Neural cell (in vitro differentiated cells): ENCODE results near the gene TUBA3D. TPM values are rescaled to one million over a fixed set of nuclear protein-coding genes. Genes with fewer than 3 reads are reported as not detected.
"Not testable (repeated sequence)": the region's sequence is repeated elsewhere in the genome, so short reads cannot be mapped to it uniquely, and the experiment has no call there.

ENCODE experiments used
- H2AFZ ChIP-seq: fragments of 200-600, 300-800 bp; sonication (generic), shearing (Covaris generic); 2 replicates; pipeline ENCODE4 v1.6.0; 2014; ENCODE audit warnings: low read depth, mild to moderate bottlenecking, antibody characterized with exemption, low read length, moderate library complexity
- H3F3A ChIP-seq: fragments of 200-600 bp; shearing (Covaris generic); 2 replicates; pipeline ENCODE4 v1.6.1; 2016; ENCODE audit warnings: mild to moderate bottlenecking, moderate library complexity, mixed read lengths, antibody characterized with exemption, low read length; ENCODE audit not compliant: insufficient read depth, poor library complexity, severe bottlenecking
- H3K27ac ChIP-seq: fragments of 200-600, 300-800 bp; sonication (generic), shearing (Covaris generic); 2 replicates; pipeline ENCODE4 v1.5.1; 2014; ENCODE audit warnings: mild to moderate bottlenecking, low read length, moderate library complexity
- H3K27me3 ChIP-seq: fragments of 300-800, 200-600 bp; sonication (generic), shearing (Covaris generic); 2 replicates; pipeline ENCODE4 v1.6.0; 2014; ENCODE audit warnings: mild to moderate bottlenecking, low read depth, low read length, moderate library complexity; ENCODE audit not compliant: insufficient read depth
- H3K36me3 ChIP-seq: fragments of 300-800, 200-600 bp; sonication (generic), shearing (Covaris generic); 2 replicates; pipeline ENCODE4 v1.5.1; 2014; ENCODE audit warnings: mild to moderate bottlenecking, antibody characterized with exemption, low read length, moderate library complexity; ENCODE audit not compliant: insufficient read depth
- H3K4me2 ChIP-seq: fragments of 300-800, 200-600 bp; sonication (generic), shearing (Covaris generic); 2 replicates; pipeline ENCODE4 v1.6.0; 2014; ENCODE audit warnings: mild to moderate bottlenecking, low read length
- H3K4me3 ChIP-seq: fragments of 300-800, 200-600 bp; sonication (generic), shearing (Covaris generic); 2 replicates; pipeline ENCODE4 v1.5.1; 2014; ENCODE audit warnings: mild to moderate bottlenecking, low read length, moderate library complexity
- H3K79me2 ChIP-seq: fragments of 200-600 bp; shearing (Covaris generic); replicated peaks from 2 replicates; pipeline ENCODE4 v1.6.0; 2014; ENCODE audit warnings: mild to moderate bottlenecking, low read length, moderate library complexity; ENCODE audit not compliant: insufficient read depth
- H3K9ac ChIP-seq: fragments of 300-800, 200-600 bp; sonication (generic), shearing (Covaris generic); 2 replicates; pipeline ENCODE4 v1.6.1; 2016; ENCODE audit warnings: mild to moderate bottlenecking, low read length, mixed read lengths
- H3K9me2 ChIP-seq: fragments of 200-600 bp; shearing (Covaris generic); 2 replicates; pipeline ENCODE4 v1.6.1; 2016; ENCODE audit warnings: mild to moderate bottlenecking, low read length, mixed read lengths; ENCODE audit not compliant: insufficient read depth
- H3K9me3 ChIP-seq: fragments of 200-600, 300-800 bp; sonication (generic), shearing (Covaris generic); 2 replicates; pipeline ENCODE4 v1.6.1; 2016; ENCODE audit warnings: mild to moderate bottlenecking, mixed run types, low read length, moderate library complexity, mixed read lengths
- H4K20me1 ChIP-seq: fragments of 200-600 bp; shearing (Covaris generic); 2 replicates; pipeline ENCODE4 v1.6.1; 2016; ENCODE audit warnings: mild to moderate bottlenecking, mixed run types; ENCODE audit not compliant: insufficient read depth
- CTCF ChIP-seq: fragments of 450-650 bp; IDR thresholded peaks from 2 replicates; pipeline ENCODE4 v1.5.1; 2014; ENCODE audit warnings: antibody characterized with exemption, mild to moderate bottlenecking, moderate library complexity; ENCODE audit not compliant: poor library complexity, severe bottlenecking
- MXI1 ChIP-seq: fragments of 450-650 bp; conservative IDR thresholded peaks from 2 replicates; pipeline ENCODE4 v1.6.1; 2014; ENCODE audit warnings: antibody characterized with exemption, mild to moderate bottlenecking; ENCODE audit not compliant: poor library complexity, severe bottlenecking
- SMC3 ChIP-seq: fragments of 450-650 bp; conservative IDR thresholded peaks from 2 replicates; pipeline ENCODE4 v1.6.1; 2014; ENCODE audit warnings: antibody characterized with exemption, mild to moderate bottlenecking, moderate library complexity; ENCODE audit not compliant: poor library complexity
- polyA plus RNA-seq: library from polyadenylated mRNA; depleted of rRNA; stranded (reverse); fragments of >200 nt; gene quantifications from 2 replicates; pipeline ENCODE4 v1.2.3, GENCODE V29; 2014

TUBA3D gene
- polyA plus RNA-seq, 1 donor from 2014 or later = not detected

- not testable (repeated sequence) for H3F3A ChIP-seq, H3K79me2 ChIP-seq, H3K4me2 ChIP-seq, H3K9me3 ChIP-seq, H3K27me3 ChIP-seq, H4K20me1 ChIP-seq, H3K9me2 ChIP-seq, H3K36me3 ChIP-seq, H2AFZ ChIP-seq
- Histone ChIP-seq H3K27ac (peak within 1 kb of the TSS; percentile 8), H3K4me3 (peak within 1 kb of the TSS; percentile 60), H3K9ac (peak within 1 kb of the TSS; percentile 45)
- peak; percentile 39 for TF ChIP-seq CTCF
- peak; percentile 53 for TF ChIP-seq MXI1
- TF ChIP-seq SMC3 = peak; percentile 21
These were observed 51.4 kb downstream of the TUBA3D start, which contains the start of gene CCDC74A for GRCh38 chr2:131527131-131528001. Gene CCDC74A, plus strand, starts transcription at chr2:131527888. Its CDS starts 83 bp downstream, at chr2:131527971.

- H3K4me3 ChIP-seq, H3K9me2 ChIP-seq, H3K4me2 ChIP-seq, H3K9me3 ChIP-seq, H4K20me1 ChIP-seq, H3K36me3 ChIP-seq, H2AFZ ChIP-seq, H3K9ac ChIP-seq, H3F3A ChIP-seq, H3K79me2 ChIP-seq, H3K27me3 ChIP-seq, H3K27ac ChIP-seq: not testable (repeated sequence)
These were observed 53.3 kb downstream of the TUBA3D start for GRCh38 chr2:131528981-131529863.

- H3K27me3 ChIP-seq, H3K36me3 ChIP-seq, H4K20me1 ChIP-seq, H3K9ac ChIP-seq, H3K4me3 ChIP-seq, H3K9me3 ChIP-seq, H3K27ac ChIP-seq, H3K4me2 ChIP-seq, H3K79me2 ChIP-seq, H3F3A ChIP-seq, H2AFZ ChIP-seq, H3K9me2 ChIP-seq: not testable (repeated sequence)
These were observed 54.0 kb downstream of the TUBA3D start for GRCh38 chr2:131529864-131530445.

- not testable (repeated sequence) for H3K79me2 ChIP-seq, H3K9me2 ChIP-seq, H3K27ac ChIP-seq, H4K20me1 ChIP-seq, H3K9ac ChIP-seq, H3K27me3 ChIP-seq, H3K36me3 ChIP-seq, H2AFZ ChIP-seq, H3K4me3 ChIP-seq, H3K4me2 ChIP-seq, H3F3A ChIP-seq, H3K9me3 ChIP-seq
These were observed 54.9 kb downstream of the TUBA3D start for GRCh38 chr2:131530626-131531344.

- H3K9me3 ChIP-seq, H4K20me1 ChIP-seq, H3K36me3 ChIP-seq, H3K27ac ChIP-seq, H3K4me3 ChIP-seq, H3F3A ChIP-seq, H3K9ac ChIP-seq, H3K9me2 ChIP-seq, H2AFZ ChIP-seq, H3K4me2 ChIP-seq, H3K79me2 ChIP-seq, H3K27me3 ChIP-seq: not testable (repeated sequence)
These were observed 55.7 kb downstream of the TUBA3D start for GRCh38 chr2:131531547-131532185.
